B cell (primary cell): ENCODE results near the gene HSPBP1.

Experiments used
- EZH2 ChIP-seq: IDR thresholded peaks from 2 replicates; pipeline ENCODE4 v1.6.1; 2012; ENCODE audit warnings: borderline replicate concordance, low read depth, mild to moderate bottlenecking, moderate library complexity, low read length; ENCODE audit not compliant: insufficient read depth, poor library complexity, severe bottlenecking
- TF ChIP-seq, protein P1 (sequence below): fragments of 200-600 bp; IDR thresholded peaks from one replicate; pipeline ENCODE4 v1.8.0; 2022; ENCODE audit warnings: antibody characterized with exemption, mild to moderate bottlenecking

DNA sequence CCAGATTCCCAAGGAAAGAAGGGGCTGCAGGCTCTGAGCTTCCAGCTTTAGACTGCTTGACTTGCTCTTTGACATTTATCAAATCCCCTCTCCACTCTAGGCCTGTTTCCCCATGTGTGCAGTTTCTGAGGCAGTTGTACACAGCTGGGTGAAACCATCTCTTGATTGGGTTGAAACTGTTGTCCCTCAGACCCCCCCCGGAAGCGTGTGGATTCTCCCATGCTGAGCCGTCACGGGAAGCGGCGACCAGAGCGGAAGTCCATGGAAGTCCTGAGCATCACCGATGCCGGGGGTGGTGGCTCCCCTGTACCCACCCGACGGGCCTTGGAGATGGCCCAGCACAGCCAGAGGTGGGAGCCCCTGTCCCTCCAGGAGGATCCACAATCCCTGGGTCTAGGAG is 23.6 kb upstream of the HSPBP1 start:
- TF ChIP-seq, protein P1, sequence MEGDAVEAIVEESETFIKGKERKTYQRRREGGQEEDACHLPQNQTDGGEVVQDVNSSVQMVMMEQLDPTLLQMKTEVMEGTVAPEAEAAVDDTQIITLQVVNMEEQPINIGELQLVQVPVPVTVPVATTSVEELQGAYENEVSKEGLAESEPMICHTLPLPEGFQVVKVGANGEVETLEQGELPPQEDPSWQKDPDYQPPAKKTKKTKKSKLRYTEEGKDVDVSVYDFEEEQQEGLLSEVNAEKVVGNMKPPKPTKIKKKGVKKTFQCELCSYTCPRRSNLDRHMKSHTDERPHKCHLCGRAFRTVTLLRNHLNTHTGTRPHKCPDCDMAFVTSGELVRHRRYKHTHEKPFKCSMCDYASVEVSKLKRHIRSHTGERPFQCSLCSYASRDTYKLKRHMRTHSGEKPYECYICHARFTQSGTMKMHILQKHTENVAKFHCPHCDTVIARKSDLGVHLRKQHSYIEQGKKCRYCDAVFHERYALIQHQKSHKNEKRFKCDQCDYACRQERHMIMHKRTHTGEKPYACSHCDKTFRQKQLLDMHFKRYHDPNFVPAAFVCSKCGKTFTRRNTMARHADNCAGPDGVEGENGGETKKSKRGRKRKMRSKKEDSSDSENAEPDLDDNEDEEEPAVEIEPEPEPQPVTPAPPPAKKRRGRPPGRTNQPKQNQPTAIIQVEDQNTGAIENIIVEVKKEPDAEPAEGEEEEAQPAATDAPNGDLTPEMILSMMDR: no peak
- TF ChIP-seq EZH2: no peak
